RWPE2 (cell line): ENCODE data around the gene SMCHD1.

Experiments used
- ATAC-seq: fragments of 200-7000 bp; cut with Tn5 transposase; 3 replicates; pipeline ENCODE4 v1.9.1; 2021; ENCODE audit warnings: low read depth
- DNase-seq: peaks from one replicate; pipeline ENCODE4 v3.0.0-alpha.2; 2020; ENCODE audit warnings: low spot score
- H3K27ac ChIP-seq: fragments of 450-650 bp; 2 replicates; pipeline ENCODE4 v1.5.1; 2017; ENCODE audit warnings: mild to moderate bottlenecking; ENCODE audit not compliant: poor library complexity, severe bottlenecking
- H3K27me3 ChIP-seq: fragments of 250-450 bp; sonication (Bioruptor Pico); 2 replicates; pipeline ENCODE4 v1.5.1; 2021; ENCODE audit warnings: mild to moderate bottlenecking, moderate library complexity; ENCODE audit not compliant: insufficient read depth, poor library complexity, severe bottlenecking
- H3K36me3 ChIP-seq: fragments of 250-450 bp; sonication (Bioruptor Pico); 2 replicates; pipeline ENCODE4 v1.5.1; 2020; ENCODE audit warnings: low read depth, mild to moderate bottlenecking, moderate library complexity
- H3K4me1 ChIP-seq: fragments of 250-450 bp; sonication (Bioruptor Pico); 2 replicates; pipeline ENCODE4 v1.5.1; 2021; ENCODE audit warnings: mild to moderate bottlenecking, moderate library complexity; ENCODE audit not compliant: insufficient read depth, poor library complexity, severe bottlenecking
- H3K4me3 ChIP-seq: fragments of 250-450 bp; sonication (Bioruptor Pico); 2 replicates; pipeline ENCODE4 v1.5.1; 2021; ENCODE audit warnings: mild to moderate bottlenecking, moderate library complexity; ENCODE audit not compliant: severe bottlenecking
- H3K9me3 ChIP-seq: fragments of 250-450 bp; sonication (Bioruptor Pico); 2 replicates; pipeline ENCODE4 v1.5.1; 2021; ENCODE audit warnings: mild to moderate bottlenecking, moderate library complexity; ENCODE audit not compliant: severe bottlenecking
- CTCF ChIP-seq: fragments of 450-650 bp; IDR thresholded peaks from one replicate; pipeline ENCODE4 v1.5.1; 2017; ENCODE audit warnings: mild to moderate bottlenecking, moderate library complexity; ENCODE audit not compliant: poor library complexity, severe bottlenecking

SMCHD1 gene

GRCh38 chr18:2651981-2652380, 3.5 kb upstream of the SMCHD1 start:
- no peak overlapping the region for H3K27ac ChIP-seq
- H3K9me3 ChIP-seq = no peaks in the 10 kb centered on the region
- DNase-seq (no peak), ATAC-seq (no peak)
- TF ChIP-seq CTCF = no peak
- H3K36me3 ChIP-seq = peaks cover 2% of the 10 kb centered on the region; the same call in 1 of the 2 replicates
- H3K27me3 ChIP-seq = no peaks in the 10 kb centered on the region
- H3K4me3 ChIP-seq = no peak overlapping the region
- H3K4me1 ChIP-seq = peaks cover 10% of the 10 kb centered on the region

- Histone ChIP-seq H3K27me3 (no peaks in the 10 kb centered on the region), H3K9me3 (no peaks in the 10 kb centered on the region), H3K36me3 (peaks cover 10% of the 10 kb centered on the region), H3K4me3 (no peak overlapping the region), H3K27ac (no peak overlapping the region), H3K4me1 (peaks cover 17% of the 10 kb centered on the region)
- DNase-seq (no peak), ATAC-seq (no peak)
- TF ChIP-seq CTCF = no peak
Observed at GRCh38 chr18:2653467-2653866, 2.1 kb upstream of the SMCHD1 start.

GRCh38 chr18:2654169-2654927, 1.2 kb upstream of the SMCHD1 start:
- Histone ChIP-seq H3K27me3 (no peaks in the 10 kb centered on the region), H3K4me1 (peaks cover 26% of the 10 kb centered on the region), H3K27ac (peak overlapping the region; percentile 71)

GRCh38 chr18:2654928-2655177, 673 bp upstream of the SMCHD1 start:
- H3K9me3 ChIP-seq = no peaks in the 10 kb centered on the region
- ATAC-seq (peak; percentile 6; the same call in 2 of the 3 replicates), DNase-seq (no peak)
- no peak for TF ChIP-seq CTCF
- H3K4me3 ChIP-seq = peak overlapping the region; percentile 81
- H3K36me3 ChIP-seq = peaks cover 15% of the 10 kb centered on the region
- peak overlapping the region; percentile 71 for H3K27ac ChIP-seq
- H3K27me3 ChIP-seq = no peaks in the 10 kb centered on the region
- peaks cover 26% of the 10 kb centered on the region for H3K4me1 ChIP-seq

More at GRCh38 chr18:2654169-2654927, 1.2 kb upstream of the SMCHD1 start:
- ATAC-seq (no peak), DNase-seq (no peak)
- no peaks in the 10 kb centered on the region for H3K9me3 ChIP-seq
- peak overlapping the region; percentile 81 for H3K4me3 ChIP-seq
- TF ChIP-seq CTCF = no peak
- H3K36me3 ChIP-seq = peaks cover 15% of the 10 kb centered on the region

- no peak for TF ChIP-seq CTCF
- ATAC-seq (no peak; the same call in 1 of the 3 replicates), DNase-seq (peak; percentile 57)
- Histone ChIP-seq H3K9me3 (no peaks in the 10 kb centered on the region), H3K27me3 (no peaks in the 10 kb centered on the region), H3K4me3 (peak overlapping the region; percentile 81), H3K4me1 (peaks cover 26% of the 10 kb centered on the region), H3K27ac (peak overlapping the region; percentile 71), H3K36me3 (peaks cover 19% of the 10 kb centered on the region)
Observed at GRCh38 chr18:2655954-2656236, 369 bp downstream of the SMCHD1 start.
